Peyer's patch (tissue), 4 donors: ENCODE results near the gene HARS2. TPM values are rescaled to one million over a fixed set of nuclear protein-coding genes. Genes with fewer than 3 reads are reported as not detected.

Experiments
- DNase-seq, 3 donors: peaks; one replicate each; pipeline ENCODE4 v3.0.0-alpha.2; 2017 to 2019
- H3K27ac ChIP-seq, 4 donors: fragments of 200-600 bp; sonication (generic); one replicate each; pipeline ENCODE4 v1.5.1; 2016 to 2019
- H3K27me3 ChIP-seq, 2 donors: fragments of 200-600 bp; sonication (generic); one replicate each; pipeline ENCODE4 v1.5.1; 2019
- H3K36me3 ChIP-seq, 3 donors: fragments of 200-600 bp; sonication (generic); one replicate each; pipeline ENCODE4 v1.5.1; 2016 to 2019
- H3K4me1 ChIP-seq, 4 donors: fragments of 200-600 bp; sonication (generic); one replicate each; pipeline ENCODE4 v1.5.1; 2016 to 2019
- H3K4me3 ChIP-seq, 4 donors: fragments of 200-600 bp; sonication (generic); 1 replicate in 3 of 4; 2 replicates in 1 of 4; pipeline ENCODE4 v1.5.1; 2016 to 2019; ENCODE audit warnings: mild to moderate bottlenecking in 1 of 4
- H3K9me3 ChIP-seq, 4 donors: fragments of 200-600 bp; sonication (generic); one replicate each; pipeline ENCODE4 v1.5.1; 2016 to 2019; ENCODE audit warnings: mild to moderate bottlenecking in 1 of 4
- POLR2A ChIP-seq, 2 donors: fragments of 450-650 bp; IDR thresholded peaks; one replicate each; pipeline ENCODE4 v1.5.1; 2017; ENCODE audit warnings: antibody characterized with exemption in 2 of 2, mild to moderate bottlenecking in 2 of 2, moderate library complexity in 2 of 2
- total RNA-seq, 4 donors: library from RNA; depleted of rRNA; stranded (reverse); fragments of >200 nt; gene quantifications; one replicate each; pipeline ENCODE4 v1.1.0, GENCODE V29; 2016
- TF ChIP-seq, protein P1 (sequence below), 6 experiments: fragments of 450-650 bp in 4 of 6; fragments of 200-600 bp in 2 of 6; sonication (generic) in 1 of 6; IDR thresholded peaks; one replicate each; pipeline ENCODE4 v1.5.1; 2017 to 2019; ENCODE audit warnings: antibody characterized with exemption in 6 of 6, mild to moderate bottlenecking in 3 of 6, moderate library complexity in 1 of 6

HARS2 gene
- total RNA-seq, 4 donors from 2014 or later = 21.5 to 49.6 (median 42.4) TPM

- Histone ChIP-seq H3K4me3 (no peak within 1 kb of the TSS), H3K27me3 (no peaks in the 10 kb centered on the region), H3K36me3 (peaks cover 0 to 91% (median 0%) of the 10 kb centered on the region in 3 donors), H3K9me3 (no peaks in the 10 kb centered on the region), H3K4me1 (no peaks in the 10 kb centered on the region), H3K27ac (no peak within 1 kb of the TSS)
- no peak for TF ChIP-seq POLR2A (IDR thresholded peaks at IDR 0.05)
- TF ChIP-seq, protein P1, sequence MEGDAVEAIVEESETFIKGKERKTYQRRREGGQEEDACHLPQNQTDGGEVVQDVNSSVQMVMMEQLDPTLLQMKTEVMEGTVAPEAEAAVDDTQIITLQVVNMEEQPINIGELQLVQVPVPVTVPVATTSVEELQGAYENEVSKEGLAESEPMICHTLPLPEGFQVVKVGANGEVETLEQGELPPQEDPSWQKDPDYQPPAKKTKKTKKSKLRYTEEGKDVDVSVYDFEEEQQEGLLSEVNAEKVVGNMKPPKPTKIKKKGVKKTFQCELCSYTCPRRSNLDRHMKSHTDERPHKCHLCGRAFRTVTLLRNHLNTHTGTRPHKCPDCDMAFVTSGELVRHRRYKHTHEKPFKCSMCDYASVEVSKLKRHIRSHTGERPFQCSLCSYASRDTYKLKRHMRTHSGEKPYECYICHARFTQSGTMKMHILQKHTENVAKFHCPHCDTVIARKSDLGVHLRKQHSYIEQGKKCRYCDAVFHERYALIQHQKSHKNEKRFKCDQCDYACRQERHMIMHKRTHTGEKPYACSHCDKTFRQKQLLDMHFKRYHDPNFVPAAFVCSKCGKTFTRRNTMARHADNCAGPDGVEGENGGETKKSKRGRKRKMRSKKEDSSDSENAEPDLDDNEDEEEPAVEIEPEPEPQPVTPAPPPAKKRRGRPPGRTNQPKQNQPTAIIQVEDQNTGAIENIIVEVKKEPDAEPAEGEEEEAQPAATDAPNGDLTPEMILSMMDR (IDR thresholded peaks at IDR 0.05) = no peak
- DNase-seq = no peak
Measured at GRCh38 chr5:140673187-140673976, 17.9 kb upstream of the HARS2 start, which contains the start of gene DND1. Gene DND1, minus strand, starts transcription at chr5:140673576. Its CDS starts 34 bp downstream, at chr5:140673542.

DNA sequence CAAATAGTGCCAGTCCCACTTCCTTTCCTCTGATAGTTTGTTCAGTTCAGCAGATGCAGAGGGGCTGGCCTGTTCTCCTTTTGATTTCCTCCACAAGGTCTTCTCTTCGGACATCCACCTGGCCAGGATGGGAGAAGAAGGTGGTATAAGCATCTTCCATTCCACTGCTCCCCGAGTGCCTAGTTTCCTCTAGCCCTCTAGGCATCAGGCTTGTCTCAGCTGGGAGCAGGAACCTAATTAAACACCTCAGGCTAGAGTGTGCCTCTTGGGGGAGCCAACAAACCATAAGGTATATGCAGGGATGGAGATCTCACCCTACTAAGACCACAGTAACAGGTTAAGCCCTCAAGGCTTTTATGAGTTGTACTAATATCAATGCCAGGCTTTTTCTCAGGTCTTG, 17.0 kb upstream of the HARS2 start:
- no peak for TF ChIP-seq POLR2A (IDR thresholded peaks at IDR 0.05)
- TF ChIP-seq, protein P1 (IDR thresholded peaks at IDR 0.05) = no peak
- Histone ChIP-seq H3K4me3 (no peak overlapping the region), H3K36me3 (peaks cover 0 to 89% (median 0%) of the 10 kb centered on the region in 3 donors), H3K27ac (no peak overlapping the region), H3K4me1 (no peaks in the 10 kb centered on the region), H3K27me3 (no peaks in the 10 kb centered on the region), H3K9me3 (no peaks in the 10 kb centered on the region)
- DNase-seq = no peak

DNA sequence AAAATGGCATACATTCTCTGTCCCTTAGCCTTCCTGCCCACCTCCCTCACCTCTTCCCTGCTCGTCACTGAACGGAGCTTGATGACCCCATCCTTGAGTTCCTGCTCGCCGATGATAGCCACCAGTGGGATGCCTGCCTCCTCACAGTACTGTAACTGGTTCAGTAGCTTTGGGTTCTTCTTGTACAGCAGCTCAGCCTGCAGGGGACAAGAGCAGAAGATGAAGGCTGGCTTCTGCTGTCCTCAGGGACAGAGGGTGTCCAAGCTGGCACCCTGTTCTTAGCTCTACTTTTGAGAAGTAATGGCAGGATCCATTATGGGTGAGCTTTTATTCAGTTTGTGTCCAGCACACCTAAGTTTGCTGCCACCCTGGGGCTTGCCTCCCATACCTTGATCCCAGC, 16.6 kb upstream of the HARS2 start:
- Histone ChIP-seq H3K4me3 (no peak overlapping the region), H3K4me1 (no peaks in the 10 kb centered on the region), H3K9me3 (no peaks in the 10 kb centered on the region), H3K27ac (no peak overlapping the region), H3K27me3 (no peaks in the 10 kb centered on the region), H3K36me3 (peaks cover 0 to 89% (median 0%) of the 10 kb centered on the region in 3 donors)
- TF ChIP-seq POLR2A (IDR thresholded peaks at IDR 0.05) = no peak
- TF ChIP-seq, protein P1 (IDR thresholded peaks at IDR 0.05) = no peak
- DNase-seq = no peak

- H3K4me1 ChIP-seq = no peaks in the 10 kb centered on the region
- no peak for TF ChIP-seq POLR2A (IDR thresholded peaks at IDR 0.05)
- TF ChIP-seq, protein P1 (IDR thresholded peaks at IDR 0.05) = no peak
- H3K36me3 ChIP-seq = peaks cover 0 to 70% (median 0%) of the 10 kb centered on the region in 3 donors
- H3K27ac ChIP-seq = no peak overlapping the region
- H3K9me3 ChIP-seq = no peaks in the 10 kb centered on the region
- no peak overlapping the region for H3K4me3 ChIP-seq
- DNase-seq = no peak
- no peaks in the 10 kb centered on the region for H3K27me3 ChIP-seq
Measured at GRCh38 chr5:140677947-140678346, 13.3 kb upstream of the HARS2 start.

- no peaks in the 10 kb centered on the region for H3K9me3 ChIP-seq
- TF ChIP-seq, protein P1 (IDR thresholded peaks at IDR 0.05) = no peak
- TF ChIP-seq POLR2A (IDR thresholded peaks at IDR 0.05) = no peak
- H3K27ac ChIP-seq = no peak overlapping the region
- H3K4me1 ChIP-seq = no peaks in the 10 kb centered on the region
- DNase-seq = no peak
- no peaks in the 10 kb centered on the region for H3K27me3 ChIP-seq
- H3K4me3 ChIP-seq = no peak overlapping the region
- H3K36me3 ChIP-seq = peaks cover 0 to 67% (median 0%) of the 10 kb centered on the region in 3 donors
Measured at GRCh38 chr5:140678993-140679392, 12.3 kb upstream of the HARS2 start.
